Measurements from ENCODE around the gene TOM1L2.

GRCh38 chr17:17965152-17965721 lies 7.0 kb downstream of the TOM1L2 start:
- TF ChIP-seq, protein P1, sequence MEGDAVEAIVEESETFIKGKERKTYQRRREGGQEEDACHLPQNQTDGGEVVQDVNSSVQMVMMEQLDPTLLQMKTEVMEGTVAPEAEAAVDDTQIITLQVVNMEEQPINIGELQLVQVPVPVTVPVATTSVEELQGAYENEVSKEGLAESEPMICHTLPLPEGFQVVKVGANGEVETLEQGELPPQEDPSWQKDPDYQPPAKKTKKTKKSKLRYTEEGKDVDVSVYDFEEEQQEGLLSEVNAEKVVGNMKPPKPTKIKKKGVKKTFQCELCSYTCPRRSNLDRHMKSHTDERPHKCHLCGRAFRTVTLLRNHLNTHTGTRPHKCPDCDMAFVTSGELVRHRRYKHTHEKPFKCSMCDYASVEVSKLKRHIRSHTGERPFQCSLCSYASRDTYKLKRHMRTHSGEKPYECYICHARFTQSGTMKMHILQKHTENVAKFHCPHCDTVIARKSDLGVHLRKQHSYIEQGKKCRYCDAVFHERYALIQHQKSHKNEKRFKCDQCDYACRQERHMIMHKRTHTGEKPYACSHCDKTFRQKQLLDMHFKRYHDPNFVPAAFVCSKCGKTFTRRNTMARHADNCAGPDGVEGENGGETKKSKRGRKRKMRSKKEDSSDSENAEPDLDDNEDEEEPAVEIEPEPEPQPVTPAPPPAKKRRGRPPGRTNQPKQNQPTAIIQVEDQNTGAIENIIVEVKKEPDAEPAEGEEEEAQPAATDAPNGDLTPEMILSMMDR (IDR thresholded peaks at IDR 0.05): no peak
- TF ChIP-seq ZFX (IDR thresholded peaks at IDR 0.05; ENCODE audit: borderline replicate concordance): no peak

All from 22Rv1 (cell line).